GM19351 (cell line): ENCODE results near the gene LRP1-AS.
A peak's percentile ranks its signal among the peaks of the same experiment; 100 is the strongest.

ENCODE experiments used
- ATAC-seq: cut with Tn5 transposase; IDR thresholded peaks from one replicate; pipeline ENCODE4 v1.9.1; 2021; ENCODE audit warnings: mild to moderate bottlenecking, moderate library complexity; ENCODE audit not compliant: unreplicated experiment

Gene LRP1-AS

GRCh38 chr12:57146961-57147944, at the start of gene LRP1-AS:
LRP1-AS (minus strand) TSS chr12:57147619.
- no peak for ATAC-seq

- ATAC-seq, result no peak
These were observed 49.5 kb upstream of the LRP1-AS start for GRCh38 chr12:57196956-57197355.

GRCh38 chr12:57196439-57196838, 49.0 kb upstream of the LRP1-AS start:
- ATAC-seq, result no peak

GRCh38 chr12:57195611-57196371, 48.4 kb upstream of the LRP1-AS start:
- ATAC-seq, result no peak

GRCh38 chr12:57195186-57195585, 47.8 kb upstream of the LRP1-AS start:
- no peak for ATAC-seq

- ATAC-seq, result no peak
These were observed 46.8 kb upstream of the LRP1-AS start for GRCh38 chr12:57194253-57194652.

- no peak for ATAC-seq
These were observed 46.4 kb upstream of the LRP1-AS start for GRCh38 chr12:57193706-57194245.

GRCh38 chr12:57192920-57193319, 45.5 kb upstream of the LRP1-AS start:
- no peak for ATAC-seq

- no peak for ATAC-seq
These were observed 44.0 kb upstream of the LRP1-AS start for GRCh38 chr12:57191410-57191809.

GRCh38 chr12:57190821-57191220, 43.4 kb upstream of the LRP1-AS start:
- no peak for ATAC-seq

- no peak for ATAC-seq
These were observed 42.6 kb upstream of the LRP1-AS start for GRCh38 chr12:57190037-57190436.

GRCh38 chr12:57188090-57188425, 40.6 kb upstream of the LRP1-AS start:
- ATAC-seq, result no peak

GRCh38 chr12:57187222-57188089, 40.0 kb upstream of the LRP1-AS start:
- ATAC-seq, result no peak

- no peak for ATAC-seq
These were observed 38.6 kb upstream of the LRP1-AS start for GRCh38 chr12:57185906-57186508.

- no peak for ATAC-seq
These were observed 38.0 kb upstream of the LRP1-AS start for GRCh38 chr12:57185403-57185802.

- ATAC-seq, result no peak
These were observed 36.7 kb upstream of the LRP1-AS start for GRCh38 chr12:57183939-57184725.

- ATAC-seq, result peak; percentile 93
These were observed 35.6 kb upstream of the LRP1-AS start for GRCh38 chr12:57182918-57183575.

GRCh38 chr12:57181561-57182155, 34.2 kb upstream of the LRP1-AS start:
- no peak for ATAC-seq

- no peak for ATAC-seq
These were observed 33.7 kb upstream of the LRP1-AS start for GRCh38 chr12:57181072-57181471.
